HG02759 (cell line): ENCODE data around the gene COA6.

ENCODE experiments used
- ATAC-seq: cut with Tn5 transposase; IDR thresholded peaks from one replicate; pipeline ENCODE4 v1.9.1; 2021; ENCODE audit warnings: mild to moderate bottlenecking, moderate library complexity; ENCODE audit not compliant: unreplicated experiment

COA6 gene

DNA sequence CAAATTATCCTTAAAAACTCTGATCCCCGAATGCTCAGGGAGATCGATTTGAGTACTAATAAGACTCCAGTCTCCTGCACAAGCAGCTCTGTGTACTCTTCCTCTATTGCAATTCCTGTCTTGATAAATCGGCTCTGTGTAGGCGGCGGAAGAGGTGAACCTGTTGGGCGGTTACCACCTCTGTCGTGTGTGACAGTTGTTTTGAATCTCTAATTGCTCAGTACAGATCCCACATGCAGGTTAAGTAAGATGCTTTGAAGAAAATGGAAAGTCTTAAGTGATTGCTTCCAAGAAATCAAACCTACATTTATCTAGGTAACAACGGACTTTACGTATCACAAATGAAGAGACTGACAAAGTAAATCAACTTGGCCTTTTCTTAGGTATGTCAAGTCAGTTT, 35.5 kb downstream of the COA6 start:
- no peak for ATAC-seq

DNA sequence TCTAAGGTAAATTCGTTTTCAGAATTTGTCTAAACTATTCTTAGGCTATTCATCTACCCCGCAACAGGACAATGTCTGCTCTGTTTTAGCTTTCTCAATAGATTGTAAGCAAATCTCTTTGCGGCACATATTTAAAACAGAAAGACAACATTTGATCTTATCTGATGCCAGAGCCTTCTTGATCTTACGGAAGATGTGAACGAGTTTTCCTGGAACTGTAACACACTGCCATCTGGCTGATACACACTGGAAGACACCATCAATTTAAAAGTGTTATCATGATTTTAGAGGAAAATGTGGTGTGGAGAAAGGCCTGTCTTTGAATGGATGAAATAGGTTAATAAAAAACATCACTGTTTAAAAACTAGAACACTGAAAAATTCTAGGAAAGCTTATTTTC, 36.1 kb downstream of the COA6 start:
- no peak for ATAC-seq

DNA sequence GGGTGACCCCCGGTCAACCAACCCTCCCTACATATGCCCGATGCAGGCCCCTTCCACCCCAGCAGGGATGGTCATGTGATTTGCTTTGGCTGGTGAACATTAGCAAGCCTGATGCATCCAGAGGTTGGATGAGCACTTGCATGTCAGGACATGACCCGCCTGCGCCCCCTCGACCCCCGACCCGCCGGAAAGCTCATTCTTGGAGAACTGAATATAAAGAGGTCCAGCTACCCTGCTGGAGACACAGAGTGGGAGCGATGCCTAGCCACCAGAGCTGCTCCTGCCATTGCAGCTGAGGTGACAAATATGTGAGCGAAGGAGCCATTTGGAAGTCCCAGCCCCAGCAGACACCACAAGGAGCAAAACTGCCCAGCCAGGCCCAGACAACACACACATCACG, 39.6 kb downstream of the COA6 start:
- no peak for ATAC-seq

DNA sequence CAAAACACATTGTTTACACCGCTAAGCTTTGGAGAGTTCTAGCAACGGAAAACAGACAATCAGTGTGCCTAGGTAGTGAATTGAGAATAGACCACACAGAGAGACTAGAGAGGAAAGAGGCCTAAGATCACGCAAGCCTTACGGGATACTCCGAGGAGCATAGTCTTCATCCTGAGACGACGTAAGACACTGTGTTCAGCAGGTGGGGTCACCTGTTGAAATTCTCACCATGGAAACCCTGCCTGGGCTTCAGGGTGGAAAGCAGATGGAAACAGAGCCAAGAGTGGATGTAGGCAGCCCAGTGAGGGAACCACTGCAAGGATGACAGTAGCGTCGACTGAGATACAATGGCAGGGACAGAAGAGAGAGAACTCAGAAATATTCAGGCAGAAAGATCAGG, 40.2 kb downstream of the COA6 start:
- ATAC-seq, result no peak

DNA sequence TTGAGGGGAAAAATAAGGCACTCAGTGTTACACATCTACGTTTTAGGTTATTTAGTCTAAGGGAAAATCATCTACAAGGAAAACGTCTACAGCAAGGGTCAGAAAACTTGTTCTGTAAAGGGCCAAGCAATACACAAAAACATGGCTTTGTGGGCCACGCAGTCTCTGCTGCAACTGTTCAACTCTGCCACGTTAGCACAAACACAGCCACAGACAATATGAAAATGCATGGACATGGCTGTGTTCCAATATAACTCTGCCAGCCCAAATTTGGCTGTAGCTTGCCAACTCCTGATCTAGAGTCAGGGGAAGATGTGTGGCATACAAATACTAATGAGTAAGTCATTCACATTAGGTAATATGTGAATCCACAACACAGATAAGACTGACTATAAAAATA, 40.7 kb downstream of the COA6 start:
- ATAC-seq, result no peak

DNA sequence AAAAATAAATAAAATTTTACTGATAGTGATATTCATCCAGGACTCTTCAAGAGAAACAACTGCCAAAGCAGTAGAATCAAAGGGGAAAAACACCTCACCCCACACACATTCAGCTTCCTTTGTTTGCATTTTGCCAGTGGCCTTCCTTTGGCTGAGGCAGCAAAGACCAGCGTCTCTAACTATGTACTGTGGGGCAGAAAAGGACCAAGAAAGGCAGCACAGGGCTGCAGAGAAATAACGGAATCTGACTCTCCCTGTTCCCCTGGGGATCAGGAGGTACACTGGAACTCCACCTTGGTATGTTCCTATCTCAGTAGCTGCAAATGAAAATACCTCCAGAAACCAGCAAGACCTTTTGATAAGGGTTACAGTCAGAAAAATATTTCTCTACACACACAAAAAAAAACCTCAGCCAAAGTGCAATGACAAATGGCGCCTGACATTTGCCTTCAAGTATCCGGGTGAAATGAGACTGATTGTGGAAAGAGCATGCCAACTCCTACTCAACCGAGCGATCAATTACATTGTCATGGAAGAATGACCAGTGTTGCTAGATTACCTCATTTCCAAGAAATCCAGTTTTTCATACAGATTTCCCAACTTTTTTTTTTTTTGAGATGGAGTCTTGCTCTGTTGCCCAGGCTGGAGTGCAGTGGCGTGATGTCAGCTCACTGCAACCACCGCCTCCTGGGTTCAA, 54.8 kb downstream of the COA6 start:
- no peak for ATAC-seq

DNA sequence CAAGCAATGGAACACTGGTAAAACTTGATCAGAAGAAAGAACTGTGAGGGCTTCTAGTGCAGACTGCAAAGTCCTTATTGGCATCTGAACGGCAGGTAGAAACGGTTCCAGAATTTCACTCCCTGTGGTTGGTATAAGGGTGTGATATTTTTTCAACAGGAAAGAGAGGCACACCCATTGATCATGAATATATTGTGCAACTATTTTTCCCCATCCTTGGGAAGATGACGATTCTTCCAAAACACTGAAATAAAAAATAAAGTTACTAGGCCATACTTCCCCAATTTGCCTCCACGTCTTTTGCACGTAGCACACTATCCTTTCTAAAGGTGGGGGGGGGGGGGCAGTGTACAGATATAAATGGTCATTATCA, 56.2 kb downstream of the COA6 start:
- no peak for ATAC-seq

DNA sequence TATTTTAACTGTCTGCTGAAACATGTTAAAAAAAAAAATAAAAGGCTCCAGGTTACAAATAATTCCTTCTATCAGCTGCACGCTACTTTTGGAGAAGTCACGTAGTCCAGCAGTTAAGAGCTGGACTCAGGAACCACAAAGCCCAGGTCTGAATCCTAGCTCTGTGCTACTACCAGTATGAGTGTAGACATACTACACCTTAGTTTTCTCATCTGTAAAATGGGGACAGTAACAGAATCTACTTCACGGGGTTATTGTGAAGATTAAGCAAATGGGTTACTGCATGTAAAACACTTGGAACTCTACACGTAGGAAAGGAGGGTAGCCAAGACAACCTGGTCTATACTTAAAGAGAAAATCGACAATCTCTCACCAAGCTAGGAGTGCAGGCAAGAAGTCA, 57.4 kb downstream of the COA6 start:
- ATAC-seq, result no peak

DNA sequence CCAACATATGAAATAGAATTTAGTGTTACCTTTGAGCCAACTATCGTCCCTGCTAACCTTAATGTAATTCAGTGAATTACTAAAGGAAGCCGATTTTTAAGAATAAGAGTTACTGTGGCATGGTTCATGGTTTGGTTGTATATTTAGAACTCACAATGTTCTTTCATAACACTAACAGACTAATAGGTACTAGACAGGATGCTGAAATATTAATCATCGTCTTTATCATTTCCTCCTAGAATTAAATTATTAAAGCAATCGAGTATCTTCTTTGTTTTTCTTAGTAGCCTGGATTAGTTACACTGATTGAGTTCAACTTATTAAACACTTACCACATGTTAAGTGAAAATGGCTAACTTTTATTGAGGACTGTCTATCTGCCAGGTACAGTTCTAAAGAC, 58.0 kb downstream of the COA6 start:
- no peak for ATAC-seq

DNA sequence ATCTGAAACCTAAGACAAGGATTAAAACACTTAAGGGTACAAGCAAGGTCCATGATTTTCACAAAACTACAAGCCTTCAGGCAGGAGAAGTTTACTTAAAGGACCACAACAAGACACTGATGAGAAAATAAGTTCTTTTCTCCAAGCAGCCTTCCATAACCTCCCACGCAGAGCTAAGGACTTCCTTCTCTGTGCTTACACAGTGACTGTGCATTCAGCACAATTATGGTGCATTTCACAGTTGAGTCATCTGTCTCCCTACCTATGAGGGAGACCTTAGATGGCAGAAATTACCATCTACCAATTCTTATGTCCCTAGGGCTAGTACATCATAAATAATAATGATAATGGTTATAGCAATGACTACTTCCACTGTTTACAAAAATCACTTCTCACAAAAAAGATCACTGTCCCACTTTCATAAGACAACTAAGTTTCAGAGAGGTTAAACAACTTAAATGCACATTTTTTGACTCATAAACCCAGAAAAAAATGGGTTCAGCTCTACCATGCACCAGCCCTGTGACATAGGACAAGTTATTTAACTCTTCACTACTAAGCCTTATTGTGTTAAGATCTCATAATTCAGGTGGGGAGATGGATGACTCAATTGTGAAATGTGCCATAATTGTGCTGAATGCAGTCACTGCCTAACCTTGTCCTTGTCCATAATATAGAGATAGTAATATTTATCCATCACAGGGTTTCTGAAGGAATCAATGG, 60.5 kb downstream of the COA6 start:
- ATAC-seq, result peak; percentile 88
